GM21360 (cell line): ENCODE results near the gene TMEM258.

Source experiments
- ATAC-seq: cut with Tn5 transposase; IDR thresholded peaks from one replicate; pipeline ENCODE4 v1.9.1; 2021; ENCODE audit warnings: mild to moderate bottlenecking, moderate library complexity; ENCODE audit not compliant: unreplicated experiment

TMEM258 gene

DNA sequence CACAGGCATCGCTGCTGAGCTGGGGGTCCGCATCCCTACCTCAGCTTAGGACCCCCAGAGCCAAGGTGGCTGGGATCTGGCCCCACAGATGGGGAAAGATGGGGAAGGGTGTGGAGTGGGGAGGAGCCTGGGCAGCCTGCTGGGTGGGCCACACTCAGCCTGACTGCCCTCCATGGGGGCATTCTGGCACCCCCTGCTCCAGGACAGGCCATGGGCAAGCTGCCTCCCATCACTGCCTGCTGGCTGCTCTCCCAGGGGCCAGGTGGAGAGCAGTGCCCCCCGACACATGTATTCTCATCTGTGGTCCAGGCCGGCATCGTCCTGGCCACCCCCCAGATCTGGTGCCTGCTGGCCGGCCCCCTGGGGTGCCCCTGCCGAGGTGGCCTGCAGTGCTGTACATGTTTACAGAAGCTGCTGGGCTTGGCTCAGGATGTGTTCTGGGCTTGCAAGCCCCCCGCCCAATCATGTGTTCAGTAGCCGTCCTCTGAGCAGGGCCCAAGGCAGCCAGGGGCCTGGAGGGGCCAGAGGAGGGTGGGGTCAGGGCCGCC is 47.7 kb downstream of the TMEM258 start:
- ATAC-seq: no peak

DNA sequence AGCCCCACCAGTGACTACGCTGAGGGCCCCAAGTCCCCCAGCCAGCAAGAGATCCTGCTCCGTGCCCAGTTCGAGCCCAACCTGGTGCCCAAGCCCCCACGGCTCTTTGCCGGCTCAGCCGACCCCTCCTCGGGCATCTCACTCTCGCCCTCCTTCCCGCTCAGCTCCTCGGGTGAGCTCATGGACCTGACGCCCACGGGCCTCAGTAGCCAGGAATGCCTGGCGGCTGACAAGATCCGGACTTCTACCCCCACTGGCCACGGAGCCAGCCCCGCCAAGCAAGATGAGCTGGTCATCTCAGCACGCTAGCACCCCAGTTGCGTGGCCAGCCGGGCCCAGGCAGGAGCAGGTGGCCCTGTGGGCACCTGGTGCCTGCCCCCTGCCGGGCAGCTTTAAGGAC is 48.2 kb downstream of the TMEM258 start:
- no peak for ATAC-seq

DNA sequence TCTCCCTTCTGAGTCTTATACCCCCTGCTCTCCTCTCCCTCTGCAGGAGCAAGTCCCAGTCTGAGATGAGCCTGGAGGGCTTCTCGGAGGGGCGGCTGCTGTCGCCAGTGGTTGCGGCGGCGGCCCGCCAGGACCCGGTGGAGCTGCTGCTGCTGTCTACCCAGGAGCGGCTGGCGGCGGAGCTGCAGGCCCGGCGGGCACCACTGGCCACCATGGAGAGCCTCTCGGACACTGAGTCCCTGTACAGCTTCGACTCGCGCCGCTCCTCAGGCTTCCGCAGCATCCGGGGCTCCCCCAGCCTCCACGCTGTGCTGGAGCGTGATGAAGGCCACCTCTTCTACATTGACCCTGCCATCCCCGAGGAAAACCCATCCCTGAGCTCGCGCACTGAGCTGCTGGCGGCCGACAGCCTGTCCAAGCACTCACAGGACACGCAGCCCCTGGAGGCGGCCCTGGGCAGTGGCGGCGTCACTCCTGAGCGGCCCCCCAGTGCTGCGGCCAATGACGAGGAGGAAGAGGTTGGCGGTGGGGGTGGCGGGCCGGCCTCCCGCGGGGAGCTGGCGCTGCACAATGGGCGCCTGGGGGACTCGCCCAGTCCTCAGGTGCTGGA is 48.8 kb downstream of the TMEM258 start:
- ATAC-seq: no peak

- no peak for ATAC-seq
Measured at GRCh38 chr11:61742391-61742790, 50.0 kb downstream of the TMEM258 start.

- no peak for ATAC-seq
Measured at GRCh38 chr11:61739966-61740365, 52.4 kb downstream of the TMEM258 start.

DNA sequence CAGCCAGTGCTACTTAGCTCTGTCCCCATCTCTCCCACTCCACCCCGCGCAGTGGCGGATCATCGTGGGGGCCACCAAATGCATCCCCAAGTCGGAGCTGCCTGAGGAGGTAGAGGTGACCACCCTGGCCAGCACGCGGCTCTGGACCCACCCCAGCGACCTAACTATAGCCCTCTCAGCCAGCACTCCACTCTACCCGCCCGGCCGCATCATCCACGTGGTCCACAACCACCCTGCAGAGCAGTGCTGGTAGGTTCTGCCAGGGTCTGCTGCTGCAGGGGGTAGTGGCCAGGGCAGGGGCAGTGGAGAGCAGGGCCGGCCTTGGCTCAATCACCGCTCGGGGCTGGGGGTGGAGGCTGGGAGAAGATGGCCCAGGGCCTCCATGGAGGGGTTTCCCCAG is 53.0 kb downstream of the TMEM258 start:
- ATAC-seq: no peak
